ENCODE data around the gene PLEKHA7. TPM values are rescaled to one million over a fixed set of nuclear protein-coding genes. Genes with fewer than 3 reads are reported as not detected.

PLEKHA7 gene
- total RNA-seq, 1 experiment from 2014 or later, result 1.7 TPM

DNA sequence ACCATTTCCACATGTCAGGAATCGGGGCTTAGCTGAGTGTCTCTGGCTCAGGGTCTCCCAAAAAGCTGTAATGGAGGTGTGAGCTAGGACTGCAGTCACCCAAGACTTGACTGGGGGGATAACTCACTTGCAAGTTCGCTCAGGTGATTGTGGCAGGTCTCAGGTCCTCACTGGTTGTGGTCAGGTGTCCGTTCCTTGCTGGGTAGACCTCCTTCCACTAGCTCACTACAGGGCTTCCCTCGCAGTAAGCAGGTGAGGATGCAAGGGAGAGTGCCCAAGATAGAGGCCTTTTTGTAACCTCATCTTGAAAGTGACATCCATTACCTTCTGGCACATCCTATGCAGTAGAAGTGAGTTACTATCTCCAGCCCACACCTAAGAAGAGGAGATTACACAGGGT lies 246.3 kb downstream of the PLEKHA7 start:
- Histone ChIP-seq H3K27me3 (replicated peaks; ENCODE audit: insufficient read depth, low read depth, low read length, poor library complexity) (no peaks in the 10 kb centered on the region), H3K4me3 (ENCODE audit: low read depth, low read length, poor library complexity, severe bottlenecking) (no peak overlapping the region), H3K4me1 (ENCODE audit: insufficient read depth, low read length, poor library complexity, severe bottlenecking) (no peaks in the 10 kb centered on the region), H3K9me3 (ENCODE audit: low read depth, low read length, poor library complexity, severe bottlenecking) (no peaks in the 10 kb centered on the region), H3K36me3 (ENCODE audit: insufficient read depth, low read length, poor library complexity, severe bottlenecking) (no peaks in the 10 kb centered on the region), H3K27ac (ENCODE audit: low read depth, low read length, poor library complexity, severe bottlenecking) (no peak overlapping the region)
- ChIA-PET CTCF (no interaction called here), POLR2A (ENCODE audit: low non-redundant PET) (no interaction called here)
- DNase-seq (ENCODE audit: low spot score), result no peak
- no TSS peak for BruUV-seq (replicated peaks)
- TF ChIP-seq, protein P1, sequence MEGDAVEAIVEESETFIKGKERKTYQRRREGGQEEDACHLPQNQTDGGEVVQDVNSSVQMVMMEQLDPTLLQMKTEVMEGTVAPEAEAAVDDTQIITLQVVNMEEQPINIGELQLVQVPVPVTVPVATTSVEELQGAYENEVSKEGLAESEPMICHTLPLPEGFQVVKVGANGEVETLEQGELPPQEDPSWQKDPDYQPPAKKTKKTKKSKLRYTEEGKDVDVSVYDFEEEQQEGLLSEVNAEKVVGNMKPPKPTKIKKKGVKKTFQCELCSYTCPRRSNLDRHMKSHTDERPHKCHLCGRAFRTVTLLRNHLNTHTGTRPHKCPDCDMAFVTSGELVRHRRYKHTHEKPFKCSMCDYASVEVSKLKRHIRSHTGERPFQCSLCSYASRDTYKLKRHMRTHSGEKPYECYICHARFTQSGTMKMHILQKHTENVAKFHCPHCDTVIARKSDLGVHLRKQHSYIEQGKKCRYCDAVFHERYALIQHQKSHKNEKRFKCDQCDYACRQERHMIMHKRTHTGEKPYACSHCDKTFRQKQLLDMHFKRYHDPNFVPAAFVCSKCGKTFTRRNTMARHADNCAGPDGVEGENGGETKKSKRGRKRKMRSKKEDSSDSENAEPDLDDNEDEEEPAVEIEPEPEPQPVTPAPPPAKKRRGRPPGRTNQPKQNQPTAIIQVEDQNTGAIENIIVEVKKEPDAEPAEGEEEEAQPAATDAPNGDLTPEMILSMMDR (conservative IDR thresholded peaks at IDR 0.05; ENCODE audit: low read depth, low read length), result no peak
- no peak for TF ChIP-seq EZH2 (IDR thresholded peaks at IDR 0.05; ENCODE audit: borderline replicate concordance, low read depth, low read length, poor library complexity, severe bottlenecking)
- intact Hi-C loops (cut with micrococcal nuclease; ENCODE audit: unreplicated experiment), result no loop called here

DNA sequence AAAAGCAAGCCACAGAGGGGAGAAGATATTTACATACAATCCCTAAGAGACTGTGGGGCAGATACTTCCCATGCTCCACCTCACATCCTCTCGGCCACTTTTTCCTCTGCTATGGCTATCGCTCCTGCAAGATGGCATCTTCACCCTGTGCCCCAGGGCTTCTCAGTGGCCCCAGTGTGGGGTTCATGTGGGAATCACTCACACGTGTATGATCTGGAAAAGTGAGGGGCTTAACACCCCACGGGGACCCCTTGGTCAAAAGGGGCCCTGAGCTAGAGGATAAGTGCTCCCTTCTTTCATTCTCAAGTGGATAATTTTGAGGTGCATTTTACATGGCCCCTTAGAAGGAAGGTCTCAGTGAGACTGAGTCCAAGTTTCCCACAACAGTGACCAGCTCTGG lies 247.1 kb downstream of the PLEKHA7 start:
- Histone ChIP-seq H3K9me3 (ENCODE audit: low read depth, low read length, poor library complexity, severe bottlenecking) (no peaks in the 10 kb centered on the region), H3K4me1 (ENCODE audit: insufficient read depth, low read length, poor library complexity, severe bottlenecking) (no peaks in the 10 kb centered on the region), H3K27ac (ENCODE audit: low read depth, low read length, poor library complexity, severe bottlenecking) (no peak overlapping the region), H3K27me3 (replicated peaks; ENCODE audit: insufficient read depth, low read depth, low read length, poor library complexity) (no peaks in the 10 kb centered on the region), H3K4me3 (ENCODE audit: low read depth, low read length, poor library complexity, severe bottlenecking) (no peak overlapping the region), H3K36me3 (ENCODE audit: insufficient read depth, low read length, poor library complexity, severe bottlenecking) (no peaks in the 10 kb centered on the region)
- intact Hi-C loops (cut with micrococcal nuclease; ENCODE audit: unreplicated experiment), result no loop called here
- no TSS peak for BruUV-seq (replicated peaks)
- no peak for DNase-seq (ENCODE audit: low spot score)
- CTCF ChIA-PET, result no interaction called here
- POLR2A ChIA-PET (ENCODE audit: low non-redundant PET), result interaction anchor here (0.6 kb wide), 1 partner anchor 193 kb away, joined by 3 read pairs; no protein-coding TSS in a partner anchor
- TF ChIP-seq, protein P1 (conservative IDR thresholded peaks at IDR 0.05; ENCODE audit: low read depth, low read length), result no peak
- TF ChIP-seq EZH2 (IDR thresholded peaks at IDR 0.05; ENCODE audit: borderline replicate concordance, low read depth, low read length, poor library complexity, severe bottlenecking), result no peak

DNA sequence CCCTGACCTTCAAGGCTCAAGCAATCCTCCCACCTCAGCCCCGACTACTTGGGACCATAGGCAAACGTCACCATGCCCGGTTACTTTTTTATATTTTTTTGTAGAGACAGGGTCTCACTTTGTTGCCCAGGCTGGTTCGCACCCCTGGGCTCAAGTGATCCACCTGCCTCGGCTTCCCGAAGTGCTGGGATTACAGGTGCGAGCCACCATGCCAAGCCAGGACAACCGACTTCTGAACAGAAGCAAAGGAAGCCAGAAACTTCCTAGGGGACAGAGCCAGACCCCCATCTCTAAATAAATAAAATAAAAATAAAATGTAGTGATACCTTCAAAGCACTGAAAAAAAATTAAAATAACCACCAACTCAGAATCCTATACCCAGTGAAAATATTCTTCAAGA lies 249.3 kb downstream of the PLEKHA7 start:
- Histone ChIP-seq H3K36me3 (ENCODE audit: insufficient read depth, low read length, poor library complexity, severe bottlenecking) (no peaks in the 10 kb centered on the region), H3K9me3 (ENCODE audit: low read depth, low read length, poor library complexity, severe bottlenecking) (no peaks in the 10 kb centered on the region), H3K27ac (ENCODE audit: low read depth, low read length, poor library complexity, severe bottlenecking) (no peak overlapping the region), H3K4me1 (ENCODE audit: insufficient read depth, low read length, poor library complexity, severe bottlenecking) (no peaks in the 10 kb centered on the region), H3K27me3 (replicated peaks; ENCODE audit: insufficient read depth, low read depth, low read length, poor library complexity) (no peaks in the 10 kb centered on the region), H3K4me3 (ENCODE audit: low read depth, low read length, poor library complexity, severe bottlenecking) (no peak overlapping the region)
- ChIA-PET CTCF (no interaction called here), POLR2A (ENCODE audit: low non-redundant PET) (no interaction called here)
- intact Hi-C loops (cut with micrococcal nuclease; ENCODE audit: unreplicated experiment), result no loop called here
- TF ChIP-seq, protein P1 (conservative IDR thresholded peaks at IDR 0.05; ENCODE audit: low read depth, low read length), result no peak
- no peak for TF ChIP-seq EZH2 (IDR thresholded peaks at IDR 0.05; ENCODE audit: borderline replicate concordance, low read depth, low read length, poor library complexity, severe bottlenecking)
- BruUV-seq (replicated peaks), result no TSS peak
- no peak for DNase-seq (ENCODE audit: low spot score)
